DOHH2 (cell line): ENCODE results near the gene PEX6.

Source experiments
- H3F3A ChIP-seq: fragments of 200-600 bp; sonication (generic), shearing (Covaris generic); 2 replicates; pipeline ENCODE4 v1.6.0; 2016; ENCODE audit warnings: antibody characterized with exemption, mild to moderate bottlenecking; ENCODE audit not compliant: control insufficient read depth, insufficient read depth
- H3K27ac ChIP-seq: fragments of 200-600 bp; sonication (generic); 2 replicates; pipeline ENCODE4 v1.5.1; 2014; ENCODE audit warnings: low read depth, mild to moderate bottlenecking, low read length, moderate library complexity
- H3K27me3 ChIP-seq: fragments of 200-600 bp; sonication (generic); 2 replicates; pipeline ENCODE4 v1.6.1; 2014; ENCODE audit warnings: mild to moderate bottlenecking, low read length, mixed read lengths; ENCODE audit not compliant: control insufficient read depth
- H3K36me3 ChIP-seq: fragments of 200-600 bp; sonication (generic); 2 replicates; pipeline ENCODE4 v1.6.1; 2014; ENCODE audit warnings: mild to moderate bottlenecking, low read length, moderate library complexity, mixed read lengths; ENCODE audit not compliant: control insufficient read depth
- H3K4me1 ChIP-seq: fragments of 200-600 bp; sonication (generic); 2 replicates; pipeline ENCODE4 v1.6.1; 2014; ENCODE audit warnings: mild to moderate bottlenecking, low read length, mixed read lengths; ENCODE audit not compliant: control insufficient read depth
- H3K4me2 ChIP-seq: fragments of 200-600 bp; sonication (generic); 2 replicates; pipeline ENCODE4 v1.6.0; 2014; ENCODE audit warnings: mild to moderate bottlenecking, low read length, moderate library complexity
- H3K4me3 ChIP-seq: fragments of 200-600 bp; sonication (generic); 2 replicates; pipeline ENCODE4 v1.5.1; 2014; ENCODE audit warnings: mild to moderate bottlenecking, low read length, mixed read lengths
- H3K79me2 ChIP-seq: fragments of 200-600 bp; sonication (generic); 2 replicates; pipeline ENCODE4 v1.6.1; 2014; ENCODE audit warnings: mild to moderate bottlenecking, low read length, mixed read lengths; ENCODE audit not compliant: control insufficient read depth
- H3K9me2 ChIP-seq: fragments of 200-600 bp; sonication (generic); replicated peaks from 2 replicates; pipeline ENCODE4 v1.6.1; 2014; ENCODE audit warnings: mild to moderate bottlenecking, low read length, mixed read lengths; ENCODE audit not compliant: control insufficient read depth
- H3K9me3 ChIP-seq: fragments of 200-600 bp; sonication (generic); 2 replicates; pipeline ENCODE4 v1.6.1; 2014; ENCODE audit warnings: antibody characterized with exemption, low read length, mixed read lengths; ENCODE audit not compliant: control insufficient read depth, insufficient read depth
- H4K20me1 ChIP-seq: fragments of 200-600 bp; sonication (generic); 2 replicates; pipeline ENCODE4 v1.6.0; 2014; ENCODE audit warnings: low read depth, mild to moderate bottlenecking, antibody characterized with exemption, low read length, moderate library complexity; ENCODE audit not compliant: control insufficient read depth, insufficient read depth
- CTCF ChIP-seq: fragments of 200-600 bp; sonication (generic); IDR thresholded peaks from one replicate; pipeline ENCODE4 v1.5.1; 2014; ENCODE audit warnings: antibody characterized with exemption, mild to moderate bottlenecking, low read depth, low read length; ENCODE audit not compliant: poor library complexity, severe bottlenecking
- EZH2phosphoT487 ChIP-seq: fragments of 200-600 bp; sonication (generic); IDR thresholded peaks from 2 replicates; pipeline ENCODE4 v1.6.1; 2017; ENCODE audit warnings: borderline replicate concordance, mild to moderate bottlenecking, antibody characterized with exemption, low read length, moderate library complexity, mixed read lengths

The PEX6 gene

GRCh38 chr6:42938428-42938796 lies 40.6 kb downstream of the PEX6 start:
- TF ChIP-seq EZH2phosphoT487 (no peak), CTCF (no peak)
- no peak overlapping the region for H3K27ac ChIP-seq
- H3K9me3 ChIP-seq, result no peaks in the 10 kb centered on the region
- peaks cover 87% of the 10 kb centered on the region for H3K36me3 ChIP-seq
- H3K79me2 ChIP-seq, result peaks cover 28% of the 10 kb centered on the region
- no peaks in the 10 kb centered on the region for H3K27me3 ChIP-seq
- no peaks in the 10 kb centered on the region for H3K9me2 ChIP-seq
- H3K4me3 ChIP-seq, result no peak overlapping the region
- no peaks in the 10 kb centered on the region for H3F3A ChIP-seq
- no peaks in the 10 kb centered on the region; the same call in none of the 2 replicates for H4K20me1 ChIP-seq
- H3K4me1 ChIP-seq, result no peaks in the 10 kb centered on the region
- H3K4me2 ChIP-seq, result no peak overlapping the region

GRCh38 chr6:42937548-42938427 lies 41.2 kb downstream of the PEX6 start:
- no peak overlapping the region for H3K27ac ChIP-seq
- peaks cover 6% of the 10 kb centered on the region for H3K4me1 ChIP-seq
- peaks cover 6% of the 10 kb centered on the region for H4K20me1 ChIP-seq
- no peaks in the 10 kb centered on the region for H3K27me3 ChIP-seq
- H3K9me3 ChIP-seq, result no peaks in the 10 kb centered on the region
- no peak for TF ChIP-seq EZH2phosphoT487
- TF ChIP-seq CTCF, result no peak
- H3K36me3 ChIP-seq, result peaks cover 89% of the 10 kb centered on the region
- peaks cover 35% of the 10 kb centered on the region for H3K79me2 ChIP-seq
- H3K4me3 ChIP-seq, result no peak overlapping the region
- H3F3A ChIP-seq, result no peaks in the 10 kb centered on the region
- H3K4me2 ChIP-seq, result no peak overlapping the region
- H3K9me2 ChIP-seq, result no peaks in the 10 kb centered on the region

- Histone ChIP-seq H3K27ac (no peak overlapping the region), H3K79me2 (peaks cover 48% of the 10 kb centered on the region), H3K27me3 (no peaks in the 10 kb centered on the region), H3K4me3 (no peak overlapping the region), H3K36me3 (peaks cover 93% of the 10 kb centered on the region), H3K9me2 (no peaks in the 10 kb centered on the region), H3K4me2 (no peak overlapping the region), H3F3A (no peaks in the 10 kb centered on the region), H4K20me1 (peaks cover 12% of the 10 kb centered on the region), H3K4me1 (peaks cover 19% of the 10 kb centered on the region), H3K9me3 (no peaks in the 10 kb centered on the region)
- no peak for TF ChIP-seq EZH2phosphoT487
- TF ChIP-seq CTCF, result no peak
These were observed 42.6 kb downstream of the PEX6 start for GRCh38 chr6:42936398-42936797.
